Loucy (cell line): ENCODE data around the gene MAP3K20.
"Not testable (repeated sequence)": the region's sequence is repeated elsewhere in the genome, so short reads cannot be mapped to it uniquely, and the experiment has no call there.

Source experiments
- EZH2phosphoT487 ChIP-seq: fragments of 200-600 bp; IDR thresholded peaks from 2 replicates; pipeline ENCODE4 v1.6.1; 2018; ENCODE audit warnings: antibody characterized with exemption, mild to moderate bottlenecking, moderate library complexity, borderline replicate concordance
- TF ChIP-seq, protein P1 (sequence below): fragments of 200-600 bp; sonication (generic); conservative IDR thresholded peaks from 2 replicates; pipeline ENCODE4 v1.5.1; 2014; ENCODE audit warnings: mild to moderate bottlenecking, antibody characterized with exemption, low read length

DNA sequence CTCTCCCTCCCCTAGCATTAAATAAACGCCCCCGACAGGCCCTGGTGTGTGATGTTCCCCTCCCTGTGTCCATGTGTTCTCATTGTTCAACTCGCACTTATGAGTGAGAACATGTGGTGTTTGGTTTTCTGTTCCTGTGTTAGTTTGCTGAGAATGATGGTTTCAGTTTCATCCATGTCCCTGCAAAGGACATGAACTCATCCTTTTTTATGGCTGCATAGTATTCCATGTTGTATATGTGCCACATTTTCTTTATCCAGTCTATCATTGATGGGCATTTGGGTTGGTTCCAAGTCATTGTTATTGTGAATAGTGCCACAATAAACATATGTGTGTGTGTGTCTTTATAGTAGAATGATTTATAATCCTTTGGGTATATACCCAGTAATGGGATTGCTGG is 98.7 kb downstream of the MAP3K20 start:
- TF ChIP-seq, protein P1, sequence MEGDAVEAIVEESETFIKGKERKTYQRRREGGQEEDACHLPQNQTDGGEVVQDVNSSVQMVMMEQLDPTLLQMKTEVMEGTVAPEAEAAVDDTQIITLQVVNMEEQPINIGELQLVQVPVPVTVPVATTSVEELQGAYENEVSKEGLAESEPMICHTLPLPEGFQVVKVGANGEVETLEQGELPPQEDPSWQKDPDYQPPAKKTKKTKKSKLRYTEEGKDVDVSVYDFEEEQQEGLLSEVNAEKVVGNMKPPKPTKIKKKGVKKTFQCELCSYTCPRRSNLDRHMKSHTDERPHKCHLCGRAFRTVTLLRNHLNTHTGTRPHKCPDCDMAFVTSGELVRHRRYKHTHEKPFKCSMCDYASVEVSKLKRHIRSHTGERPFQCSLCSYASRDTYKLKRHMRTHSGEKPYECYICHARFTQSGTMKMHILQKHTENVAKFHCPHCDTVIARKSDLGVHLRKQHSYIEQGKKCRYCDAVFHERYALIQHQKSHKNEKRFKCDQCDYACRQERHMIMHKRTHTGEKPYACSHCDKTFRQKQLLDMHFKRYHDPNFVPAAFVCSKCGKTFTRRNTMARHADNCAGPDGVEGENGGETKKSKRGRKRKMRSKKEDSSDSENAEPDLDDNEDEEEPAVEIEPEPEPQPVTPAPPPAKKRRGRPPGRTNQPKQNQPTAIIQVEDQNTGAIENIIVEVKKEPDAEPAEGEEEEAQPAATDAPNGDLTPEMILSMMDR, result not testable (repeated sequence)
- not testable (repeated sequence) for TF ChIP-seq EZH2phosphoT487
